Transverse colon (tissue), 4 donors: ENCODE results near the gene RILPL1.

Experiments used
- CTCF ChIP-seq, 5 experiments: fragments of 200-600 bp in 3 of 5; fragments of 450-650 bp in 2 of 5; sonication (generic) in 3 of 5; IDR thresholded peaks; 1 replicate in 2 of 5; 2 replicates in 3 of 5; pipeline ENCODE4 v1.5.1; 2016 to 2017; ENCODE audit warnings: antibody characterized with exemption in 5 of 5, inconsistent platforms in 3 of 5, mild to moderate bottlenecking in 2 of 5, moderate library complexity in 1 of 5
- EP300 ChIP-seq: sonication (generic); formaldehyde crosslinking; IDR thresholded peaks from one replicate; pipeline ENCODE4 v1.6.1; 2017; ENCODE audit warnings: antibody characterized with exemption, low read depth
- POLR2A ChIP-seq: fragments of 450-650 bp; IDR thresholded peaks from one replicate; pipeline ENCODE4 v1.6.1; 2016; ENCODE audit warnings: antibody characterized with exemption, mild to moderate bottlenecking, moderate library complexity
- POLR2AphosphoS5 ChIP-seq, 3 donors: sonication (generic); formaldehyde crosslinking; IDR thresholded peaks; one replicate each; pipeline ENCODE4 v1.6.1; 2016; ENCODE audit warnings: antibody characterized with exemption in 3 of 3

- TF ChIP-seq EP300: no peak
- no peak for TF ChIP-seq CTCF (IDR thresholded peaks at IDR 0.05)
- TF ChIP-seq POLR2A: no peak
- TF ChIP-seq POLR2AphosphoS5 (IDR thresholded peaks at IDR 0.05): no peak
Measured at GRCh38 chr12:123469978-123470377, 63.5 kb downstream of the RILPL1 start.
